Measurements from ENCODE around the gene TRMT10B. TPM values are rescaled to one million over a fixed set of nuclear protein-coding genes. Genes with fewer than 3 reads are reported as not detected.

The TRMT10B gene, protein sequence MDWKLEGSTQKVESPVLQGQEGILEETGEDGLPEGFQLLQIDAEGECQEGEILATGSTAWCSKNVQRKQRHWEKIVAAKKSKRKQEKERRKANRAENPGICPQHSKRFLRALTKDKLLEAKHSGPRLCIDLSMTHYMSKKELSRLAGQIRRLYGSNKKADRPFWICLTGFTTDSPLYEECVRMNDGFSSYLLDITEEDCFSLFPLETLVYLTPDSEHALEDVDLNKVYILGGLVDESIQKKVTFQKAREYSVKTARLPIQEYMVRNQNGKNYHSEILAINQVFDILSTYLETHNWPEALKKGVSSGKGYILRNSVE
- 10 to 100 TPM in 1 of 4 donors, 1 to 10 TPM in 3; 3.8 to 25.3 (median 8.9) TPM for total RNA-seq

- Histone ChIP-seq H3K27me3 (no peaks in the 10 kb centered on the region), H3K4me3 (peak within 1 kb of the TSS; percentile 82), H3K9me3 (no peaks in the 10 kb centered on the region), H3K27ac (peak within 1 kb of the TSS; percentile 82), H3K4me1 (peaks cover 15% of the 10 kb centered on the region), H3K36me3 (no peaks in the 10 kb centered on the region)
- no peak for TF ChIP-seq POLR2A (IDR thresholded peaks at IDR 0.05)
- peak in 1 of 2 donors; percentile 67 for DNase-seq (ENCODE audit: low spot score in 2 of 2)
- 8% methylated on average over 12 of the region's 40 CpGs for WGBS
Observed at GRCh38 chr9:37753489-37754190, at the start of gene TRMT10B. Gene TRMT10B (plus strand): TSS chr9:37753805. CDS start chr9:37761932, 8,127 bp downstream.

- Histone ChIP-seq H3K9me3 (no peaks in the 10 kb centered on the region), H3K27ac (no peak overlapping the region), H3K4me3 (no peak overlapping the region), H3K27me3 (no peaks in the 10 kb centered on the region), H3K4me1 (no peaks in the 10 kb centered on the region), H3K36me3 (no peaks in the 10 kb centered on the region)
- 83% methylated on average over 3 of the region's 3 CpGs for WGBS
- no peak for TF ChIP-seq POLR2AphosphoS5 (IDR thresholded peaks at IDR 0.05)
- no peak for TF ChIP-seq POLR2A (IDR thresholded peaks at IDR 0.05)
- TF ChIP-seq CTCF (IDR thresholded peaks at IDR 0.05): no peak
- no peak for TF ChIP-seq EP300 (IDR thresholded peaks at IDR 0.05)
- DNase-seq (ENCODE audit: low spot score in 2 of 2): no peak
Observed at GRCh38 chr9:37705787-37706186, 47.8 kb upstream of the TRMT10B start.

- 79% methylated on average over 3 of the region's 3 CpGs for WGBS
- Histone ChIP-seq H3K4me3 (no peak overlapping the region), H3K4me1 (no peaks in the 10 kb centered on the region), H3K27me3 (no peaks in the 10 kb centered on the region), H3K27ac (no peak overlapping the region), H3K9me3 (no peaks in the 10 kb centered on the region), H3K36me3 (no peaks in the 10 kb centered on the region)
- no peak for DNase-seq (ENCODE audit: low spot score in 2 of 2)
- TF ChIP-seq EP300 (IDR thresholded peaks at IDR 0.05) (no peak), POLR2AphosphoS5 (IDR thresholded peaks at IDR 0.05) (no peak), CTCF (IDR thresholded peaks at IDR 0.05) (no peak), POLR2A (IDR thresholded peaks at IDR 0.05) (no peak)
Observed at GRCh38 chr9:37706290-37706689, 47.3 kb upstream of the TRMT10B start.

GRCh38 chr9:37707748-37708147 lies 45.9 kb upstream of the TRMT10B start:
- TF ChIP-seq POLR2A (IDR thresholded peaks at IDR 0.05) (no peak), POLR2AphosphoS5 (IDR thresholded peaks at IDR 0.05) (no peak), EP300 (IDR thresholded peaks at IDR 0.05) (no peak), CTCF (IDR thresholded peaks at IDR 0.05) (no peak)
- no peaks in the 10 kb centered on the region for H3K9me3 ChIP-seq
- H3K4me3 ChIP-seq: no peak overlapping the region
- no peaks in the 10 kb centered on the region for H3K27me3 ChIP-seq
- no peak for DNase-seq (ENCODE audit: low spot score in 2 of 2)
- WGBS: 87% methylated on average over 4 of the region's 4 CpGs
- H3K27ac ChIP-seq: no peak overlapping the region
- no peaks in the 10 kb centered on the region for H3K4me1 ChIP-seq
- H3K36me3 ChIP-seq: no peaks in the 10 kb centered on the region

DNA sequence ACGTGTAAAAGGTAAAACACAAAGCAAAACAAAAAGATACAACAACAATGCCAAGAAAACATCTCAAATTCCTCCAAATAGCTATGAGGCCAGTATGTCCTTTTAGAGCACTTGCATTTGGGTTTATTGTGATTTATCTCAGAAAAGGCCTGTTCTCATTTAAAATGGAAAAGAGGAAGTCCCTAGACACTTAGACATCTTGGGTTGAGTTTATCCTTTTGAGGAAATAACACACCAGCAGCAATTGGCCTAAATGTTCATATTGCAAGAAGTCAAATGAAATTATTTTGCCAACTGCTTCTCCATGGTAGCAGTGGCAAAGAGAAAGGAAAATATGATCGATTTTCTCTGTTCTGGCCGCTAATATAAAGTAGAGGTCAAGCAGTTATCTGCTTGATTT lies 43.6 kb upstream of the TRMT10B start:
- no peak for DNase-seq (ENCODE audit: low spot score in 2 of 2)
- 87% methylated on average over 3 of the region's 3 CpGs for WGBS
- no peak for TF ChIP-seq CTCF (IDR thresholded peaks at IDR 0.05)
- H3K9me3 ChIP-seq: no peaks in the 10 kb centered on the region
- H3K27ac ChIP-seq: no peak overlapping the region
- H3K36me3 ChIP-seq: no peaks in the 10 kb centered on the region
- no peak overlapping the region for H3K4me3 ChIP-seq
- no peaks in the 10 kb centered on the region for H3K27me3 ChIP-seq
- H3K4me1 ChIP-seq: no peaks in the 10 kb centered on the region
